ENCODE results near the gene VAPB. TPM values are rescaled to one million over a fixed set of nuclear protein-coding genes. Genes with fewer than 3 reads are reported as not detected.

Gene VAPB
- total and polyA plus RNA-seq, 10 donors, result 11.2 to 32.5 (median 23.3) TPM

- Histone ChIP-seq H3K9me3 (peaks cover 0 to 11% (median 7%) of the 10 kb centered on the region in 8 donors), H3K4me3 (no peak overlapping the region), H3K27ac (no peak overlapping the region), H3K36me3 (peaks cover 0 to 35% (median 5%) of the 10 kb centered on the region in 6 donors), H3K4me1 (peaks cover 0 to 16% (median 0%) of the 10 kb centered on the region in 6 donors), H3K27me3 (replicated peaks in 1 of 7) (no peaks in the 10 kb centered on the region)
- TF ChIP-seq POLR2AphosphoS5 (IDR thresholded peaks at IDR 0.05) (no peak), CTCF (IDR thresholded peaks at IDR 0.05 in 8 of 11, conservative IDR thresholded peaks at IDR 0.05 in 3 of 11) (no peak), POLR2A (IDR thresholded peaks at IDR 0.05) (no peak)
- intact Hi-C loops (cut with DNase I; ENCODE audit: low total_unique reads), result no loop called here
- no peak for DNase-seq
- 67 to 89% (median 77%) methylated on average over 5 of the region's 5 CpGs for WGBS, 5 donors
Measured at GRCh38 chr20:58453391-58453790, 64.4 kb downstream of the VAPB start.

GRCh38 chr20:58454460-58454859 is 65.4 kb downstream of the VAPB start:
- peaks cover 0 to 11% (median 7%) of the 10 kb centered on the region in 8 donors for H3K9me3 ChIP-seq
- H3K27ac ChIP-seq, result no peak overlapping the region
- H3K4me3 ChIP-seq, result no peak overlapping the region
- intact Hi-C loops (cut with DNase I; ENCODE audit: low total_unique reads), result no loop called here
- H3K4me1 ChIP-seq, result peaks cover 0 to 26% (median 3%) of the 10 kb centered on the region in 6 donors
- peaks cover 0 to 27% (median 3%) of the 10 kb centered on the region in 6 donors for H3K36me3 ChIP-seq
- DNase-seq, result no peak
- no peaks in the 10 kb centered on the region for H3K27me3 ChIP-seq (replicated peaks in 1 of 7)
- TF ChIP-seq CTCF (IDR thresholded peaks at IDR 0.05 in 8 of 11, conservative IDR thresholded peaks at IDR 0.05 in 3 of 11) (no peak), POLR2A (IDR thresholded peaks at IDR 0.05) (no peak), POLR2AphosphoS5 (IDR thresholded peaks at IDR 0.05) (no peak)

GRCh38 chr20:58457083-58457695 is 68.2 kb downstream of the VAPB start:
- H3K4me1 ChIP-seq, result peaks cover 0 to 22% (median 3%) of the 10 kb centered on the region in 6 donors
- intact Hi-C loops (cut with DNase I; ENCODE audit: low total_unique reads), result no loop called here
- H3K27me3 ChIP-seq (replicated peaks in 1 of 7), result no peaks in the 10 kb centered on the region
- peaks cover 0 to 10% (median 0%) of the 10 kb centered on the region in 6 donors for H3K36me3 ChIP-seq
- peaks cover 0 to 11% (median 7%) of the 10 kb centered on the region in 8 donors for H3K9me3 ChIP-seq
- no peak overlapping the region for H3K27ac ChIP-seq
- 88 to 97% (median 93%) methylated on average over 14 of the region's 14 CpGs for WGBS, 5 donors
- H3K4me3 ChIP-seq, result no peak overlapping the region
- DNase-seq, result no peak
- TF ChIP-seq POLR2A (IDR thresholded peaks at IDR 0.05) (no peak), CTCF (IDR thresholded peaks at IDR 0.05 in 8 of 11, conservative IDR thresholded peaks at IDR 0.05 in 3 of 11) (no peak), POLR2AphosphoS5 (IDR thresholded peaks at IDR 0.05) (no peak)

- intact Hi-C loops (cut with DNase I; ENCODE audit: low total_unique reads), result no loop called here
- Histone ChIP-seq H3K27ac (no peak overlapping the region), H3K27me3 (replicated peaks in 1 of 7) (no peaks in the 10 kb centered on the region), H3K4me3 (no peak overlapping the region), H3K4me1 (peaks cover 0 to 22% (median 3%) of the 10 kb centered on the region in 6 donors), H3K9me3 (peaks cover 0 to 11% (median 7%) of the 10 kb centered on the region in 8 donors), H3K36me3 (peaks cover 0 to 9% (median 0%) of the 10 kb centered on the region in 6 donors)
- TF ChIP-seq POLR2AphosphoS5 (IDR thresholded peaks at IDR 0.05), result no peak
- TF ChIP-seq POLR2A (IDR thresholded peaks at IDR 0.05), result no peak
- no peak for TF ChIP-seq CTCF (IDR thresholded peaks at IDR 0.05 in 8 of 11, conservative IDR thresholded peaks at IDR 0.05 in 3 of 11)
- 69 to 84% (median 81%) methylated on average over 16 of the region's 16 CpGs for WGBS, 5 donors
- DNase-seq, result no peak
Measured at GRCh38 chr20:58458342-58459057, 69.5 kb downstream of the VAPB start.
